Astrocyte (in vitro differentiated cells and primary cell): ENCODE measurements around the gene MEP1A. TPM values are rescaled to one million over a fixed set of nuclear protein-coding genes. Genes with fewer than 3 reads are reported as not detected.

Experiments
- DNase-seq: peaks from one replicate; pipeline ENCODE4 v3.0.0-alpha.2; 2010; ENCODE audit warnings: low read depth
- FAIRE-seq: peaks from 2 replicates; lab custom pipeline; 2011; peaks lifted over from hg19 to GRCh38; lab: Jason Lieb, UNC
- H2AFZ ChIP-seq: 2 replicates; pipeline ENCODE4 v1.6.0; 2012; ENCODE audit warnings: low read depth, low read length, inconsistent platforms
- H3K27ac ChIP-seq: 2 replicates; pipeline ENCODE4 v1.5.1; 2011; ENCODE audit warnings: low read depth, low read length, inconsistent platforms
- H3K27me3 ChIP-seq: 2 replicates; pipeline ENCODE4 v1.6.0; 2011; ENCODE audit warnings: low read length, inconsistent platforms; ENCODE audit not compliant: insufficient read depth
- H3K36me3 ChIP-seq: 2 replicates; pipeline ENCODE4 v1.5.1; 2011; ENCODE audit warnings: low read length, inconsistent platforms; ENCODE audit not compliant: insufficient read depth
- H3K4me1 ChIP-seq: 2 replicates; pipeline ENCODE4 v1.5.1; 2011; ENCODE audit warnings: low read length, inconsistent platforms; ENCODE audit not compliant: insufficient read depth
- H3K4me2 ChIP-seq: 2 replicates; pipeline ENCODE4 v1.6.0; 2012; ENCODE audit warnings: low read length, inconsistent platforms
- H3K4me3 ChIP-seq: 2 replicates; pipeline ENCODE4 v1.5.1; 2011; ENCODE audit warnings: low read depth, mild to moderate bottlenecking, low read length, inconsistent platforms; ENCODE audit not compliant: insufficient read depth
- H3K79me2 ChIP-seq: 2 replicates; pipeline ENCODE4 v1.6.0; 2012; ENCODE audit warnings: mild to moderate bottlenecking, low read length, inconsistent platforms; ENCODE audit not compliant: insufficient read depth
- H3K9ac ChIP-seq: 2 replicates; pipeline ENCODE4 v1.6.0; 2012; ENCODE audit warnings: mild to moderate bottlenecking, low read length, inconsistent platforms
- H3K9me3 ChIP-seq: 2 replicates; pipeline ENCODE4 v1.5.1; 2012; ENCODE audit warnings: low read depth, mild to moderate bottlenecking, low read length, inconsistent platforms; ENCODE audit not compliant: insufficient read depth
- H4K20me1 ChIP-seq: 2 replicates; pipeline ENCODE4 v1.6.0; 2012; ENCODE audit warnings: low read length, inconsistent platforms; ENCODE audit not compliant: insufficient read depth
- H3K27ac Mint-ChIP-seq: one replicate; pipeline ENCODE4 v1.8.0; 2021; ENCODE audit warnings: mild to moderate bottlenecking, mixed read lengths; ENCODE audit not compliant: unreplicated experiment
- H3K27me3 Mint-ChIP-seq: one replicate; pipeline ENCODE4 v1.8.0; 2021; ENCODE audit warnings: low read depth, mixed read lengths; ENCODE audit not compliant: unreplicated experiment
- H3K36me3 Mint-ChIP-seq: one replicate; pipeline ENCODE4 v1.8.0; 2021; ENCODE audit warnings: low read depth, mixed read lengths; ENCODE audit not compliant: unreplicated experiment
- H3K4me1 Mint-ChIP-seq: one replicate; pipeline ENCODE4 v1.8.0; 2021; ENCODE audit warnings: low read depth, mixed read lengths; ENCODE audit not compliant: unreplicated experiment
- H3K4me3 Mint-ChIP-seq: one replicate; pipeline ENCODE4 v1.8.0; 2021; ENCODE audit warnings: mild to moderate bottlenecking, moderate library complexity, mixed read lengths; ENCODE audit not compliant: unreplicated experiment
- H3K9me3 Mint-ChIP-seq: one replicate; pipeline ENCODE4 v1.8.0; 2021; ENCODE audit warnings: mild to moderate bottlenecking, mixed read lengths; ENCODE audit not compliant: unreplicated experiment
- EZH2 ChIP-seq: IDR thresholded peaks from 2 replicates; pipeline ENCODE4 v1.6.1; 2012; ENCODE audit warnings: mild to moderate bottlenecking, low read length, inconsistent platforms; ENCODE audit not compliant: insufficient read depth
- total RNA-seq: library from RNA; stranded (reverse); gene quantifications from 2 replicates; pipeline ENCODE4 v1.2.1, GENCODE V29; 2021
- TF ChIP-seq, protein P1 (sequence below): IDR thresholded peaks from 2 replicates; pipeline ENCODE4 v1.5.1; 2011; ENCODE audit warnings: low read depth, mild to moderate bottlenecking, inconsistent platforms, low read length, moderate library complexity; ENCODE audit not compliant: insufficient read depth

The MEP1A gene
- total RNA-seq, 1 donor from 2014 or later, result not detected

DNA sequence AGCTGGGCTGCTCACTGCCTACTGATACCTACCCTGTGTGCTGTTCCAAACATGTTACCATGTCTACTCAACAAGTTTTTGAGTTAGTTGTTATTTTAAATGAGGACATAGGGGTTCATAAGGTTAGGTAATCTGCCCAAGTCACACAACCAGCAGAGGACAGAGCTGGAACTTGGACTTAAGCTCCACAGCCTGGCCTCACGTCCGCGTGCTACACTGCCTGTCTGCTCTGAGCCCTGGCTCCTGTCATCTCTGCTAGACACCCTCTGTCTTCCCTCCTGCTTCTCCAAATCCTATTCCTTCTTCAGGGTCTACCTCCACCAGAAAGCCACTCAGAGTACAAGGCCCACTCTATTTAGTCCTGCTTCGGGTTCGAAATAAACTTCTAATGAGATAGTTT lies 28.2 kb upstream of the MEP1A start:
- H3K9ac ChIP-seq, result no peak overlapping the region
- H3K36me3 ChIP-seq, result no peaks in the 10 kb centered on the region
- no peaks in the 10 kb centered on the region for H3K79me2 ChIP-seq
- Mint-ChIP-seq H3K27me3 (no peaks in the 10 kb centered on the region), H3K36me3 (no peaks in the 10 kb centered on the region), H3K4me3 (no peak overlapping the region), H3K4me1 (no peaks in the 10 kb centered on the region), H3K9me3 (no peaks in the 10 kb centered on the region), H3K27ac (no peak overlapping the region)
- no peaks in the 10 kb centered on the region for H3K4me1 ChIP-seq
- H2AFZ ChIP-seq, result no peak overlapping the region
- no peak for FAIRE-seq
- no peak overlapping the region for H3K4me2 ChIP-seq
- H3K27me3 ChIP-seq, result no peaks in the 10 kb centered on the region
- DNase-seq, result no peak
- no peaks in the 10 kb centered on the region for H4K20me1 ChIP-seq
- no peak overlapping the region for H3K4me3 ChIP-seq
- TF ChIP-seq, protein P1, sequence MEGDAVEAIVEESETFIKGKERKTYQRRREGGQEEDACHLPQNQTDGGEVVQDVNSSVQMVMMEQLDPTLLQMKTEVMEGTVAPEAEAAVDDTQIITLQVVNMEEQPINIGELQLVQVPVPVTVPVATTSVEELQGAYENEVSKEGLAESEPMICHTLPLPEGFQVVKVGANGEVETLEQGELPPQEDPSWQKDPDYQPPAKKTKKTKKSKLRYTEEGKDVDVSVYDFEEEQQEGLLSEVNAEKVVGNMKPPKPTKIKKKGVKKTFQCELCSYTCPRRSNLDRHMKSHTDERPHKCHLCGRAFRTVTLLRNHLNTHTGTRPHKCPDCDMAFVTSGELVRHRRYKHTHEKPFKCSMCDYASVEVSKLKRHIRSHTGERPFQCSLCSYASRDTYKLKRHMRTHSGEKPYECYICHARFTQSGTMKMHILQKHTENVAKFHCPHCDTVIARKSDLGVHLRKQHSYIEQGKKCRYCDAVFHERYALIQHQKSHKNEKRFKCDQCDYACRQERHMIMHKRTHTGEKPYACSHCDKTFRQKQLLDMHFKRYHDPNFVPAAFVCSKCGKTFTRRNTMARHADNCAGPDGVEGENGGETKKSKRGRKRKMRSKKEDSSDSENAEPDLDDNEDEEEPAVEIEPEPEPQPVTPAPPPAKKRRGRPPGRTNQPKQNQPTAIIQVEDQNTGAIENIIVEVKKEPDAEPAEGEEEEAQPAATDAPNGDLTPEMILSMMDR, result no peak
- TF ChIP-seq EZH2, result no peak
- no peak overlapping the region for H3K27ac ChIP-seq
- no peaks in the 10 kb centered on the region for H3K9me3 ChIP-seq

DNA sequence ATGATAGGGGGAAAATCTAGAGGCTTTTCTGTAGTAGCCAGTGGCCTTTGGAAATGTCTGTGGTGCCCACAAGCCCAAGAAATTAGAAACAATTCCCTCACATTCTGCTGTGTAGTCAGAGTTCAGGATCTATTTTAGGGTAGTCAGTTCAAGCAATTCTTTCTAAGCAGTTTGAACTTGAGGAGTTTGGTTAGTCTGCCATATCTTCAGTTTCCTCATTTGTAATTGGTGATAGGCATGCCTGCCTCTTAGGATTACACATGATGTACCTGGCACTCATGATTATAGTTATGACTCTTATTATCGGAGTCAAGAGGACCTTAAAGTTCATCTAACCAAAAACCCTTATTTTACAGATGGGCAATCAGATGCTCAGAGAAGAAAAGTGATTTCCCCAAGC lies 21.2 kb upstream of the MEP1A start:
- Histone ChIP-seq H3K4me1 (no peaks in the 10 kb centered on the region), H3K36me3 (no peaks in the 10 kb centered on the region), H3K4me2 (no peak overlapping the region), H2AFZ (no peak overlapping the region), H4K20me1 (no peaks in the 10 kb centered on the region), H3K4me3 (no peak overlapping the region), H3K79me2 (no peaks in the 10 kb centered on the region), H3K9ac (no peak overlapping the region), H3K27me3 (no peaks in the 10 kb centered on the region), H3K9me3 (no peaks in the 10 kb centered on the region), H3K27ac (no peak overlapping the region)
- peaks cover 3% of the 10 kb centered on the region for H3K4me1 Mint-ChIP-seq
- no peak for FAIRE-seq
- TF ChIP-seq, protein P1, result no peak
- TF ChIP-seq EZH2, result no peak
- peaks cover 4% of the 10 kb centered on the region for H3K9me3 Mint-ChIP-seq
- peaks cover 4% of the 10 kb centered on the region for H3K27me3 Mint-ChIP-seq
- DNase-seq, result no peak
- H3K4me3 Mint-ChIP-seq, result no peak overlapping the region
- H3K27ac Mint-ChIP-seq, result no peak overlapping the region
- H3K36me3 Mint-ChIP-seq, result no peaks in the 10 kb centered on the region

DNA sequence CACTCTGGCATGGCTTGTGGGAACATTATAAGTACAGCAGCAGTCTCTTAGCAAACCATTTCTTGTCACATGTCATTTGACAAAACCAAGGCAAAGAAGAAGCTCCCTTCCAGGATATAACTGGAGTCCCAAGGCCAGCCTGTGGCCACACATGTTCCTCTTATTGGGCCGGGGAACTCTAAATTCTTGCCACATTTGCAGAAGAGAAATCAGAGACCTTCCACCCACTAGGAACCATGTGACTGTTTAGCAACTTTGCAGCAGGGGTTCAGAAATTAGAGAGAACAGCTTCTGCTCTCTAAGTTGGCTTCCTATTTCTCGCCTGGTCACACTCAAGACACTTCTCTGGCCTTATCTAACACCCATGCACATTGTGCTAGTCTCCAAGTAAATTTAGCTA lies 20.4 kb upstream of the MEP1A start:
- H3K36me3 Mint-ChIP-seq, result no peaks in the 10 kb centered on the region
- H3K4me1 Mint-ChIP-seq, result peaks cover 3% of the 10 kb centered on the region
- Histone ChIP-seq H3K27me3 (no peaks in the 10 kb centered on the region), H3K79me2 (no peaks in the 10 kb centered on the region), H4K20me1 (no peaks in the 10 kb centered on the region), H3K4me3 (no peak overlapping the region), H2AFZ (no peak overlapping the region), H3K9ac (no peak overlapping the region), H3K4me2 (no peak overlapping the region), H3K27ac (no peak overlapping the region), H3K36me3 (no peaks in the 10 kb centered on the region), H3K9me3 (no peaks in the 10 kb centered on the region), H3K4me1 (no peaks in the 10 kb centered on the region)
- H3K4me3 Mint-ChIP-seq, result no peak overlapping the region
- TF ChIP-seq, protein P1, result no peak
- no peak for TF ChIP-seq EZH2
- FAIRE-seq, result no peak
- peaks cover 4% of the 10 kb centered on the region for H3K9me3 Mint-ChIP-seq
- H3K27ac Mint-ChIP-seq, result no peak overlapping the region
- no peak for DNase-seq
- peaks cover 4% of the 10 kb centered on the region for H3K27me3 Mint-ChIP-seq
